GM19025 (cell line): ENCODE results near the gene ERCC8.
"Not testable (repeated sequence)": the region's sequence is repeated elsewhere in the genome, so short reads cannot be mapped to it uniquely, and the experiment has no call there.

ENCODE experiments used
- ATAC-seq: cut with Tn5 transposase; IDR thresholded peaks from one replicate; pipeline ENCODE4 v1.9.1; 2021; ENCODE audit warnings: mild to moderate bottlenecking, low read depth, moderate library complexity; ENCODE audit not compliant: unreplicated experiment

Gene ERCC8

DNA sequence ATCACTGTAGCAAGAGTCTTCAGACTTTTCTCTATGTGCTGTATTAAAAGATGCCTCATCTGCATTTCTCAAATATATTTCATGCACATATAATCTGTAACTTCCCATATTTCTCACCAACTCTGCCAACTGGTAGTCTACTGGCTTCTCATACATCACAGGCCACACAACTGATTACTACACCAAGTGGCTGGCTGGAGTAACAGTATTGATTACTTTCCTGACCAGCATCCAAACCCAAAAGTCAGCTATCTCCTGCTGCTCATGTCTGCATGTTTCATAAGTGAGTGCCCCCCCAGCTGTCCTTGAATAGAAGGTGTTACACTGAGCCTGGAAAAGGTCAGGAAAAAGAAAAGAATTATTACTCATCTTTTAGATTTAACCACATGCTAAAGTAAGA lies 17.4 kb downstream of the ERCC8 start:
- ATAC-seq, result no peak

DNA sequence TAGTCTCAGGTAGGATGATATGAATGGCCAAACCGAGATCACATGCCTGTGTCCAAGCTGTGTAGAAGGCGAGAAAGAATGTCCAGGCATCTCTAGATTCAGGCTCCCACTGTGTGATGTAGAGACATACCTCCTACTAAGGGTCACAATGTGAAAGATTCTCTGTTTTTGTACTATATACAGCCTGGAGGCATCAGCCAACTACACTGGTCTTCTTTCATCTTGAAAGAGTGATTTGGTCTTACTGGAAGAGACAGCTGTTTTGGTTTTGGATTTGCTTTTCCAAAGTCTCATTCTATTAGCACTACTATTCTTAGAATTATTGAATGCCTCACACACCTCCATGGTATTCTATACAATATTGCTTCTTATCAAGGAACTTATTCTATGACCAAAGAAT lies 26.4 kb downstream of the ERCC8 start:
- ATAC-seq, result no peak

DNA sequence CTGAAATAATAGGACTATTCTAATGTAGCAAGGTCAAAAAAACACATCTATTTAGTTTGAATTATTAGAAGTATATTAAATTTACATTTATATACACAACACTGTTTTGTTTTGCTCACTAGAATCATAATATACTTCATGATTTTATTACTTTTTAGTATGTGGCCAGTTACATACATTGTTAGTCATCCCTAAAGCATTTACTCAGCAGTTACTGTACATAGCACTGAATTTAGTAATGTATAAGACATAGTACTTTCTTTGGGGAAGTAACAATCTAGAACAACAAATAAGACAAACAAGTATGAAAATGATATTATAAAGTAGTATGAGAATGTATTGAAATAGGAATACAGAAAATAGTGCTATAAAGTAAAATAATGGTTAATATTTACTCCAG lies 28.2 kb downstream of the ERCC8 start:
- ATAC-seq, result no peak

- ATAC-seq, result no peak
Measured at GRCh38 chr5:60903356-60903755, 41.5 kb downstream of the ERCC8 start.

- no peak for ATAC-seq
Measured at GRCh38 chr5:60896991-60897390, 47.9 kb downstream of the ERCC8 start.

DNA sequence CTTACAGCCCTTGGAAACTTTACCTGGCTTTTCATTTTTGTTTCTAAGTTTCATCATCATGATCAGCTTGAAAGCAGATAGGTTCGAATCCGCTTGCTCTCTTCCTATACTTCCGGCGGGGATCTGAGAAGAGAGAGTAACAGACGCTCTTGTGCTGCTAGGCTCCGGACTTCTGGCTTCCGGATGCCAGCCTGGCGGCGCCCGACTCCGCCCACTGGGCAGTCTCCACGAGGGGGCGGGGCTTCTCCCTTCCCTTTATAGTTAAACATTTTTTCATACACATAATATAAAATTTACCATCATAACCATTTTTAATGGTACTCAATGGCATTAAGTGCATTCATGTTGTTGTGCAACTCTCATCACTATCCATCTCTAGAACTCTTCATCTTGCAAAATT lies 51.3 kb downstream of the ERCC8 start:
- ATAC-seq, result no peak

DNA sequence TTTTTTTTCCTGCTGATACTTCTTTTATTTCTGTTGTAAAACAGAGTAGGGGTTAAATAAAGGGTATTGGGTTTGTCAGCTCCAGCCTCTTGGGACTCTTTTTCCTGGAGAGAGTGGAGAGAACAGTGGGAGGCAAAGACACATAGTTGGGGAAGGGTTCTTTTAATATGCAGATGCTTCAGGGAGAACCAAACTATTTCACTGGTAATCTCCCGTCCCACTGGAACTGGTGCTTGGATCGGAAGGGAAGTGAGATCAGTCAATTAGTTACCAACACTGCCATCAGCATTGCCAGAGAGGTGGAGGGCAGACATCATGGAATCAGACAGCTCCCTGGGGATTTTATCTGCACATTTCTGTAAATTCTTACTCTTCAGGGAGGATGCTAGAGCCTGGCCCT lies 53.2 kb downstream of the ERCC8 start:
- ATAC-seq, result no peak

GRCh38 chr5:60888359-60889061 lies 56.4 kb downstream of the ERCC8 start:
- no peak for ATAC-seq

- ATAC-seq, result no peak
Measured at GRCh38 chr5:60887746-60888145, 57.1 kb downstream of the ERCC8 start.

DNA sequence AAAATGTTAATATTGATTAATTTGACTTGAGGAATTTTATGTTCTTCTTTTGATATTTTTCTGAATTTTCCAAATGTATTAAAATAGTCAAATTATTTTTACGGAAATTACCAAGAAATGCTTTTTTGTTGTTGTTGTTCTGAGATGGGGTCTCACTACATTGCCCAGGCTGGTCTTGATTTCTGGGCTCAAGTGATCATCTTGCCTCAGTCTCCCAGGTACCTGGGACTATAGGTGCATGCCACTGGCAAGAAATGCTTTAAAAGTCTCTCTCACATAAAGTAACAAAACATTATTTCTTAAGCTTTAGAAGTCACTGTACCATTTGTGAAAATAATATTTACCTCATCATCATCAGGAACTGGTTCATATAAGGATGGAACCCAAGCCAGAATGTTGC lies 57.8 kb downstream of the ERCC8 start:
- ATAC-seq, result no peak

- no peak for ATAC-seq
Measured at GRCh38 chr5:60886158-60886557, 58.7 kb downstream of the ERCC8 start.

- ATAC-seq, result no peak
Measured at GRCh38 chr5:60883229-60883628, 61.6 kb downstream of the ERCC8 start.

- no peak for ATAC-seq
Measured at GRCh38 chr5:60872892-60873291, 72.0 kb downstream of the ERCC8 start.

DNA sequence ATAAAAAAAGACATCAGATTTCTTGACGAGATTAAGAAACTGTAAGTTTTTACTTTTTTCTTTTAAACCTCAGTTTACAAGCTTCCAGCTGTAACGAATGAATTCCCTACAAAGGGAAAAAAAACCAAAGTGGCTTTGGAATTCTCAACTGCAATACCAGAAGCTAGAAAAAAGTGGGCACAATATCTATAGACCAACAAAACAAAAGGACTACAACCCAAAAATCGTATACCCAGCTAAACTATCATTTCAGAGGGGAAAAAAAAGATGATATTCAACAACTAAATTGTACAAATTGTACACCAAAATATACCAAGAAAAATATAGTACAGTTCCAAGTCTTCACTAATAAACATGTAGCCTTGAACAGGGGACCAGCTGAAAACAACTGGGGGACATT lies 74.0 kb downstream of the ERCC8 start:
- ATAC-seq, result no peak

DNA sequence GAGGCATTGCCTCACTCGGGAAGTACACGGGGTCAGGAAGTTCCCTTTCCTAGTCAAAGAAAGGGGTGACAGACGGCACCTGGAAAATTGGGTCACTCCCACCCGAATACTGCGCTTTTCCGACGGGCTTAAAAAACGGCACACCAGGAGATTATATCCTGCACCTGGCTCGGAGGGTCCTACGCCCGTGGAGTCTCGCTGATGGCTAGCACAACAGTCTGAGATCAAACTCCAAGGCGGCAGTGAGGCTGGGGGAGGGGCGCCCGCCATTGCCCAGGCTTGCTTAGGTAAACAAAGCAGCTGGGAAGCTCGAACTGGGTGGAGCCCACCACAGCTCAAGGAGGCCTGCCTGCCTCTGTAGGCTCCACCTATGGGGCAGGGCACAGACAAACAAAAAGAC lies 84.3 kb downstream of the ERCC8 start:
- ATAC-seq, result not testable (repeated sequence)

GRCh38 chr5:60856066-60856465 lies 88.8 kb downstream of the ERCC8 start:
- ATAC-seq, result no peak

DNA sequence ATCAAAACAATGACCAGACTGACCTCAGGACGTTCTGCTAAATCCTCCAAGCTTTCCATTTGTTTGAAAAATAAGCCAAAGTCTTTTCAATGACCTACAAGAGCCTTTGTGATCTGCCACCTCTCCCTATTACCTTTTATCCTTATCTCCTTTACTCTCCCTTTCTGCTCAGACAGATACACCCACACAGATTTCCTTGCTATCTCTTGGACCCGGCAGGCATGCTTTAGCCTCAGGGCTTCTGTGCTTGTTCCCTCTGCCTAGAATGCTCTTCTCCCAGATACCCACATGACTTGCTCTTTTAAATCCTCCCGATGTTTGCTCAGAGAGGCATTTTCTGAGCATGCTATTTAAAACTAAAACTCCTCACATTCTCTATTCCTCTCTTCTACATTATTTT lies 91.9 kb downstream of the ERCC8 start:
- no peak for ATAC-seq

DNA sequence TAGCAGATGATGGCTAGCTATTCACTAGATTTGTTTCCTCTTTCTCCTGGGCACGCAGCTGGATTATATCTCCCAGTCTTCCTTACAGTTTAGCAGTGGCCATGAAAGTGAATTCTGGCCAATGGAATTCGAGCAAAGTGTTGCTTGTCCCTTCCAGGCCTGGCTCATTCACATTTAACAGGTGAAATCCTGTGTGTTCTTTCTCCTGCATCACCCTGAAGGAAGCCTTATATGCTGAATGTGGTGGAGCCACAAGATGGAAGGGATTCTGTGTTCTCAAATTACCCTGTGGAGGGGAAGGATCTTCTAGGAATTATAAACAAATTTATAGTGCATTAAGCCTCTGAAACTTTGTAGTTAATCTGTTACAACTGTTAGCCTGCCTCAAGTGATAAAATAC lies 92.6 kb downstream of the ERCC8 start:
- ATAC-seq, result no peak

DNA sequence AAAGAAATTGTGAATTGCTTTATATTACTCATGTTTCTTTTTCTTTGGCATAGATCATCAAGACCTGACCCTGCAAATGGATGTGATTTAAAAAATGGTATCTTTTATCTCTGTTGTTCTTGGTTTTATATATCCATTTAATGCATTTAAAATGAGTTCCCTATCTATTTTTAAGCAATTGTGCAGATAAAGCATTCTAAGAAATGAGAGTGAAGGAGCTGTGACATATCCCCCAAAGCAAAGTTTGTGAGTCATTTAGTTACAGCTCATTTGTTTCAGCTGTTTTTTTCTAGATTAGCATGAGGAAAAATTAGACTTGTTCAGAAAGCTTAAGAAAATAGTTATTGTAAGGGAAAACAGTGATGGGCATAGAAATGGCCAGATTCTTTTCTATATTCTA lies 93.2 kb downstream of the ERCC8 start:
- ATAC-seq, result no peak

GRCh38 chr5:60846298-60846697 lies 98.6 kb downstream of the ERCC8 start:
- no peak for ATAC-seq

DNA sequence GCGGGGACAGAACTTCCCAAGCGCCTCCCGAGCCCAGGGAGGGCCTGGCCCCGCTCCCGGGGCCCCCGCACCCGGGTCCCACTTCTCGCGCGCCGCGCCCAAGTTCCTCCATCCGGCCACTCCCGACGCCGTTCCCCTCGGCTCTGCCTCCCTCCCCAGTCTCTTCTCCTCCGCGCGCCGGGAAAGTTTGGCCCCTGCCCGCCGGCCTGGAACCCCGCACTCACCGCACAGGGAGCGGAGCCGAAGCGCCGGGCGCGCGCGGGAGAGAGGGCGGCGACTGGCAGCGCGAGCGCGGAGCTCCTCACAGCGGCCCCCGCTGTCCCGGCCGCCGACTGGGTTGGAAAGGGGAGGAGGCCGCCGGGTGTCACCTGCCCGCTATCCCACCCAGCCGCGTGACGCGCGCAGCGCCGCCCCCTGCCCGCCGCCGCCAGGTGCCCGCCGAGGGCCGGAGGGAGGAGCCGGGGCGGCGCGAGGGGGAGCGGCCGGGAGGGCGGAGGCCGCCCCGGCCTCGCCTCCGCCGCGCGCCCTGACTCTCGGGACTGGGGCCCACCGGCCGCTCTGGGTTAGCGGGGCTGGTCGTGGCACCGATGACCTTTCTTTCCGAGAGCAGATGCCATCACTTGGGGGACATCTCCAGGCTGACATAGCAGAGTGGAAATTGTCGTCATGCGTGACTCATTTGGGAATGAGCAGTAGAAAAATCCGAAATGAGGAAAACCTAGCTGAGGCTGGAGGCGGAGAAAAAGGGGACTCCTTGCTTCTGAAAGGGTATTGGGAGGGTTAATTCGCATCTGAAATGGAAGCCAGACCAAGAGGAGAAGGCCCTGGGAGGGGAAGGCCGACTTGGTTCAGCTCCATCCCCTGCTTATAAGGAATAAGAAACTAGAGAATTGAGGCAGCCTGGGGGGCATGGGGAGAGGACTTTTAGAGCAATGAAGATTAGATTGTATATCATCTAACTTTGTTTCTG lies 100.6 kb downstream of the ERCC8 start, which contains the start of gene ELOVL7:
ELOVL7 (minus strand) TSS at position 334 of the 970 bp plus-strand sequence. CDS start 56,872 bp downstream, outside the sequence.
- peak; percentile 95 for ATAC-seq
